Hepatocyte (in vitro differentiated cells): ENCODE results near the gene RPTOR. TPM values are rescaled to one million over a fixed set of nuclear protein-coding genes. Genes with fewer than 3 reads are reported as not detected.

Experiments used
- DNase-seq: peaks from one replicate; pipeline ENCODE4 v3.0.0-alpha.2; 2016; ENCODE audit warnings: low spot score
- H2AFZ ChIP-seq: fragments of 200-600 bp; sonication (generic); 2 replicates; pipeline ENCODE4 v1.6.0; 2016; ENCODE audit warnings: antibody characterized with exemption, mild to moderate bottlenecking
- H3K27ac ChIP-seq: fragments of 200-600 bp; sonication (generic); 2 replicates; pipeline ENCODE4 v1.5.1; 2016; ENCODE audit warnings: mild to moderate bottlenecking
- H3K27me3 ChIP-seq: fragments of 200-600 bp; sonication (generic); 2 replicates; pipeline ENCODE4 v1.6.1; 2016
- H3K36me3 ChIP-seq: fragments of 200-600 bp; sonication (generic); replicated peaks from 2 replicates; pipeline ENCODE4 v1.5.1; 2016; ENCODE audit warnings: low read depth; ENCODE audit not compliant: insufficient read depth
- H3K4me1 ChIP-seq: fragments of 200-600 bp; sonication (generic); 2 replicates; pipeline ENCODE4 v1.5.1; 2016; ENCODE audit warnings: mild to moderate bottlenecking, moderate library complexity; ENCODE audit not compliant: insufficient read depth
- H3K4me2 ChIP-seq: fragments of 200-600 bp; sonication (generic); 2 replicates; pipeline ENCODE4 v1.6.0; 2016
- H3K4me3 ChIP-seq: fragments of 200-600 bp; sonication (generic); 2 replicates; pipeline ENCODE4 v1.5.1; 2016; ENCODE audit warnings: mild to moderate bottlenecking
- H3K79me2 ChIP-seq: fragments of 200-600 bp; sonication (generic); 2 replicates; pipeline ENCODE4 v1.6.0; 2017; ENCODE audit warnings: mild to moderate bottlenecking
- H3K9me2 ChIP-seq: fragments of 200-600 bp; sonication (generic); replicated peaks from 2 replicates; pipeline ENCODE4 v1.6.0; 2017; ENCODE audit warnings: mild to moderate bottlenecking; ENCODE audit not compliant: insufficient read depth
- H3K9me3 ChIP-seq: fragments of 200-600 bp; sonication (generic); 2 replicates; pipeline ENCODE4 v1.5.1; 2016; ENCODE audit warnings: low read depth, mild to moderate bottlenecking
- H4K20me1 ChIP-seq: fragments of 200-600 bp; sonication (generic); 2 replicates; pipeline ENCODE4 v1.6.0; 2016; ENCODE audit warnings: mild to moderate bottlenecking; ENCODE audit not compliant: insufficient read depth, poor library complexity, severe bottlenecking
- CTCF ChIP-seq: fragments of 200-600 bp; sonication (generic); IDR thresholded peaks from 2 replicates; pipeline ENCODE4 v1.5.1; 2016; ENCODE audit warnings: antibody characterized with exemption, mild to moderate bottlenecking; ENCODE audit not compliant: poor library complexity
- EZH2 ChIP-seq: fragments of 200-600 bp; sonication (generic); IDR thresholded peaks from 2 replicates; pipeline ENCODE4 v1.6.1; 2016; ENCODE audit warnings: antibody characterized with exemption, mild to moderate bottlenecking, borderline replicate concordance
- EZH2phosphoT487 ChIP-seq: fragments of 200-600 bp; sonication (generic); IDR thresholded peaks from one replicate; pipeline ENCODE4 v1.6.1; 2018; ENCODE audit warnings: antibody characterized with exemption, mild to moderate bottlenecking, low read depth, moderate library complexity; ENCODE audit not compliant: unreplicated experiment, severe bottlenecking
- WGBS: methylation state at CpG from one replicate; pipeline ENCODE4 v1.1.6; 2016; ENCODE audit warnings: low lambda C conversion rate; ENCODE audit errors: missing lambda C conversion rate; 5-methylcytosine and 5-hydroxymethylcytosine counted together
- polyA plus RNA-seq: library from polyadenylated mRNA; unstranded; fragments of >200 nt; fragmentation: Nextera tagmentation; extraction: Ambion mirVana; gene quantifications from 2 replicates; pipeline ENCODE4 v1.2.1, GENCODE V29; 2016
- total RNA-seq: library from RNA; depleted of rRNA; stranded (reverse); fragments of >200 nt; gene quantifications from 2 replicates; pipeline ENCODE4 v1.2.3, GENCODE V29; 2014

RPTOR gene
- total and polyA plus RNA-seq, 2 experiments from 2014 or later, result 14.1 to 20.6 TPM

DNA sequence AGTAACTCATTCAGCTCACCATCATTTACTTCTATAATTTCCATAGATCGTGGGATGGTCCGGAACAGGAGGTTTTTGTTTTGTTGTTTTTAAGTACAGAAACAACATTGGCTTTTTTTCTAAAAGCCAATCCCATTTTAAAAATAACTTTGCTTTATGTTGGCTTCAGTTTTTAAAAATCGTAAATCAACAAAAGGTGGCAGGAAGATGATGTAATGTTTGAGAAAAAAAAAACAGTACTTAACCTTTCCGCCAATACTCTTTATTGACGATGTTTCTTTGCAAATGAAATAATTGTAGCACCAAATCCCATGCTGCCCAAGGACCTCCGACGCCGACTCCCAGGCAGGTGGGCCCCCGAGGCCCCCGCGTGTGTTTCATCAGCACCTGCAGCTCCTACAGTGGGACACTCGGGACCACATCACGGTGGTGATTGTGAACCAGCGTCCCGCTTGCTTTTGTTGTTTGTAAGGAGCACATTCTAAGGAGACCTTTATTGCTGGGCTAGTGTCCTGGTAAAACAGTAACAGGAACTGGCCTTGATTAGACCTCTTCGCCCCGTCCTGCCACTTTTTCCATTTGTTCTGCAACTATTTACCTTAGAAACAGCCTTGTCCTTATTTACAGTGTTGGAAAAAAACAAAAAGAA, 306.8 kb downstream of the RPTOR start:
- no peaks in the 10 kb centered on the region for H3K9me2 ChIP-seq
- H4K20me1 ChIP-seq, result no peaks in the 10 kb centered on the region
- 72% methylated on average over 17 of the region's 17 CpGs for WGBS
- peaks cover 4% of the 10 kb centered on the region for H3K4me1 ChIP-seq
- no peaks in the 10 kb centered on the region for H3K27me3 ChIP-seq
- no peaks in the 10 kb centered on the region for H3K36me3 ChIP-seq
- no peak overlapping the region for H2AFZ ChIP-seq
- H3K9me3 ChIP-seq, result no peaks in the 10 kb centered on the region
- H3K79me2 ChIP-seq, result no peaks in the 10 kb centered on the region
- peak overlapping the region; percentile 52 for H3K4me2 ChIP-seq
- DNase-seq, result no peak
- no peak overlapping the region for H3K4me3 ChIP-seq
- TF ChIP-seq EZH2, result no peak
- no peak for TF ChIP-seq EZH2phosphoT487
- no peak for TF ChIP-seq CTCF
- H3K27ac ChIP-seq, result peak overlapping the region; percentile 64

DNA sequence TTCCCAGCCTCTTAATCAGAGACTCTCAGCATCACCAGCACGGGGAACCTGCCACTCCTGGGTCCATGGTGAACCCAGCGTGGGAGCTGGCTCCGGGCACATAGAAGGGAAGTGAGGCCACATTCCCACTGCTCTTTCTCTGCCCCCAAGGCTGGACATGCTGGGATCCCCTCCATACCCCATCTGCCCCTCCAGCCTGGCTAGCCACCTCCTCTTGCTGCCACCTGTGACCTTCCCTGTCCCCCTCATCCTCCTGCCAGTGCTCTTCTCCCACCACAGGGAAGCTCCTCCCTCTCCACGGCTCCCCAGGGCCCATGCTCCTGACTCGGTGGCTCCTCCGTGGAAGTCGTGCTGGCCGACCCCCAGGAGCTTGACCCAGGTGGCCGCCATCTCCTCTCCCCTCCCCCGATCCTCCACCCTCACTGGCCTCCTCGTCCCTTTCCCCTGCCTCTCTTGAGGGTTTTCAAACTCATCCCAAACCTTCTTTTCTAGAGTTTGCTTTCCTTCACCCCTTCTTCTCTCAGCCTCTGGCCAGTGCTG, 307.9 kb downstream of the RPTOR start:
- Histone ChIP-seq H3K36me3 (no peaks in the 10 kb centered on the region), H3K9me2 (no peaks in the 10 kb centered on the region), H3K4me2 (no peak overlapping the region), H3K27me3 (no peaks in the 10 kb centered on the region), H4K20me1 (no peaks in the 10 kb centered on the region), H3K79me2 (no peaks in the 10 kb centered on the region), H3K4me1 (peaks cover 4% of the 10 kb centered on the region), H3K9me3 (no peaks in the 10 kb centered on the region), H3K4me3 (no peak overlapping the region), H2AFZ (no peak overlapping the region), H3K27ac (no peak overlapping the region)
- no peak for TF ChIP-seq EZH2
- no peak for TF ChIP-seq EZH2phosphoT487
- TF ChIP-seq CTCF, result no peak
- no peak for DNase-seq
- WGBS, result 99% methylated on average over 9 of the region's 11 CpGs

DNA sequence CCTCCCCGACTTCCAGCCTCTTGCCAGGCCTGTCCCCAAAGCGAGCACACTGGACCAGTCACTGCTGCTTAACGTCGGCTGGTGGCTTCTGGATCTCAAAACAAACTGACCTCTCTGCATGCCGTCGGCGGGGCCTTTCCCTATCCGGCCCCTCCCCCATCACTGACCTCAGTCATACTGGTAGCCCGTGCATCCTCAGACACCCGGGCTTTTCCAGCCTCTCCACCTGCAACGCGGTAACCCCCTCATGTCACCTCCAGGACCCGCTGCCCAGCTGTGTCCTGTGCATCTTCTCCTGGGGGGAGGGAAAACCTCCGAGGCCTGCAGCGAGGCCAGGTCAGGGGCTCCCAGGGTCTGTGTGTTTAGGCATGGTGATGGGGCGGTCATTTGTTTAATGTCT, 308.4 kb downstream of the RPTOR start:
- H3K36me3 ChIP-seq, result no peaks in the 10 kb centered on the region
- 80% methylated on average over 16 of the region's 16 CpGs for WGBS
- H3K9me3 ChIP-seq, result no peaks in the 10 kb centered on the region
- H3K27ac ChIP-seq, result no peak overlapping the region
- no peaks in the 10 kb centered on the region for H3K79me2 ChIP-seq
- no peak overlapping the region for H2AFZ ChIP-seq
- DNase-seq, result no peak
- H3K27me3 ChIP-seq, result no peaks in the 10 kb centered on the region
- H3K4me2 ChIP-seq, result no peak overlapping the region
- no peak for TF ChIP-seq EZH2
- TF ChIP-seq CTCF, result no peak
- no peak for TF ChIP-seq EZH2phosphoT487
- peaks cover 4% of the 10 kb centered on the region for H3K4me1 ChIP-seq
- H3K4me3 ChIP-seq, result no peak overlapping the region
- H4K20me1 ChIP-seq, result no peaks in the 10 kb centered on the region
- no peaks in the 10 kb centered on the region for H3K9me2 ChIP-seq

DNA sequence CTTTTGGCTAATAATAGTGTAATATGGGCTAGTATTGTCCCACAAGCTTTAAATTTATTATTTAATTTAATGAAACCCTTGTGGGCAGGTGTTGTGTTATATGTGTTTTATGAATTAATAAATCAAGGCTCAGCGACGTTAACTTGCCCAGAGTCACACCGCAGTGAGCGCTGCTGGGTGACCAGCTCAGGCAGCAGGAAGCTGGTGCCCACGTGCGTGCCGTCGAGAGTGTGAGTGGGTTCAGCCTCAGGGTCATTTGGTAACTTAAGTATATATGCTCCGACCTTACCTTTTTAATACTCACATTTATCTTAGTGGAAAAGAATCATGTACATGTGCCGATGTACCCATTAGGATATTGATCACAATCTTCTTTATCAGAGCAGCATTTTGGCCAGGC, 309.6 kb downstream of the RPTOR start:
- no peak overlapping the region for H3K4me3 ChIP-seq
- no peak for DNase-seq
- H3K27me3 ChIP-seq, result no peaks in the 10 kb centered on the region
- TF ChIP-seq CTCF, result no peak
- TF ChIP-seq EZH2, result no peak
- no peak for TF ChIP-seq EZH2phosphoT487
- no peaks in the 10 kb centered on the region for H3K9me2 ChIP-seq
- H4K20me1 ChIP-seq, result no peaks in the 10 kb centered on the region
- no peak overlapping the region for H2AFZ ChIP-seq
- no peak overlapping the region for H3K27ac ChIP-seq
- H3K79me2 ChIP-seq, result no peaks in the 10 kb centered on the region
- 95% methylated on average over 10 of the region's 10 CpGs for WGBS
- no peaks in the 10 kb centered on the region for H3K9me3 ChIP-seq
- no peak overlapping the region for H3K4me2 ChIP-seq
- H3K36me3 ChIP-seq, result no peaks in the 10 kb centered on the region
- peaks cover 4% of the 10 kb centered on the region for H3K4me1 ChIP-seq
